ENCODE results near the gene RREB1.

The RREB1 gene

DNA sequence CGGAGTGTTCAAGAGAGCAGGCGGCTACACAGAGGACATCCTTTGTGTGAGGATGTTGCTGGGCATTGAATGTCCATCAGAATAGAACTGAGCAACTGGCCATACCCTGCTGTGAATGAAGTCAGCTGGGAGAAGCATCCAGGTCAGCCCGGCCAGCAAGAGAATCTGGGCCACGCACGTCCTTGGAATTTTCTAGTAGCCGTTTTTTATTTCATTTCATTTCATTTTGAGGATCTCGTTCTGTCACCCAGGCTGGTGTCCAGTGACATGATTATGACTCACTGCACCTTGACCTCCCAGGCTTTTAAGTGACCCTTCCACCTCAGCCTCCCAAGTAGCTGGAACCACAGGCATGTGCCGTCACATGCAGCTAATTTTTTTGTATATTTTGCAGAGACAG is 107.4 kb downstream of the RREB1 start (continued):
- no peak for TF ChIP-seq PRDM1 (tag by site-specific recombination; IDR thresholded peaks at IDR 0.05)
- TF ChIP-seq ZNF571 (tag by site-specific recombination; IDR thresholded peaks at IDR 0.05): no peak
- no peak for TF ChIP-seq ZBTB1 (tag by site-specific recombination; IDR thresholded peaks at IDR 0.05)
- TF ChIP-seq, protein P1, sequence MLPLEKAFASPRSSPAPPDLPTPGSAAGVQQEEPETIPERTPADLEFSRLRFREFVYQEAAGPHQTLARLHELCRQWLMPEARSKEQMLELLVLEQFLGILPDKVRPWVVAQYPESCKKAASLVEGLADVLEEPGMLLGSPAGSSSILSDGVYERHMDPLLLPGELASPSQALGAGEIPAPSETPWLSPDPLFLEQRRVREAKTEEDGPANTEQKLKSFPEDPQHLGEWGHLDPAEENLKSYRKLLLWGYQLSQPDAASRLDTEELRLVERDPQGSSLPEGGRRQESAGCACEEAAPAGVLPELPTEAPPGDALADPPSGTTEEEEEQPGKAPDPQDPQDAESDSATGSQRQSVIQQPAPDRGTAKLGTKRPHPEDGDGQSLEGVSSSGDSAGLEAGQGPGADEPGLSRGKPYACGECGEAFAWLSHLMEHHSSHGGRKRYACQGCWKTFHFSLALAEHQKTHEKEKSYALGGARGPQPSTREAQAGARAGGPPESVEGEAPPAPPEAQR (tag by site-specific recombination; IDR thresholded peaks at IDR 0.05): no peak

DNA sequence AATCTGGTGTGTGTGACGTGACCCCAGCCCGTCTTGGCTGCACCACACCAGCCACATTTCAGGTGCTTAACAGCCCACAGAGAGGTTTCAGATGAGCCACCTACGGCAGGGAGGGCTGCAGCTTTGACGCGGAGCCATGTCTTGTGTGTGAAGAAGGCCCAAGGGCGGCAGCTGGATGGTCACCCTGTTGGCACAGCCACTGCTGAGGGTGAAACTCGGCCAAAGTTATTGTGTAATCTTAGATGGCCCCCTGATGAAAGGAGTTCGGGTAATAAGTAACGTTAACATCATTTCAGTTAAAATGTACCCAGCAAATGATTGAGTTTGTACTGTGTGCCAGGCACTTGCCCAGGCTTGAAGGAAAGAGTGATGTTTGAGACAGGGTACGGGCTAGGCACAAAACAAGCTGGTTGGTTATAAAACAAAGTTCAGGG is 108.1 kb downstream of the RREB1 start:
- POLR2A ChIA-PET: no interaction called here
- Histone ChIP-seq H3K4me1 (ENCODE audit: control insufficient read depth, insufficient read depth, low read length) (peaks cover 3% of the 10 kb centered on the region; the same call in 1 of the 2 replicates), H3K27ac (ENCODE audit: extremely low read depth, low read depth, low read length) (no peak overlapping the region), H3K4me3 (ENCODE audit: low read depth, low read length) (no peak overlapping the region), H3K9me3 (ENCODE audit: control insufficient read depth, insufficient read depth, low read depth, low read length) (no peaks in the 10 kb centered on the region), H3K36me3 (ENCODE audit: control insufficient read depth in 2 of 2, insufficient read depth in 1 of 2, low read length in 2 of 2) (peaks cover 15 to 77% of the 10 kb centered on the region in 2 experiments; a peak in 2 of 3 replicates)
- TF ChIP-seq ZNF585B (tag by site-specific recombination; IDR thresholded peaks at IDR 0.05) (no peak), ZNF416 (tag by site-specific recombination; IDR thresholded peaks at IDR 0.05) (no peak), MYNN (tag by site-specific recombination; IDR thresholded peaks at IDR 0.05; ENCODE audit: borderline replicate concordance) (no peak), ZNF660 (tag by site-specific recombination; IDR thresholded peaks at IDR 0.05) (no peak), ZNF677 (tag by site-specific recombination; IDR thresholded peaks at IDR 0.05) (no peak), SP3 (tag by site-specific recombination; IDR thresholded peaks at IDR 0.05) (no peak), OSR2 (tag by site-specific recombination; IDR thresholded peaks at IDR 0.05) (no peak), PRDM6 (tag by site-specific recombination; IDR thresholded peaks at IDR 0.05) (no peak), ZNF544 (tag by site-specific recombination; IDR thresholded peaks at IDR 0.05) (no peak), FEZF1 (tag by site-specific recombination; IDR thresholded peaks at IDR 0.05) (no peak)
- TF ChIP-seq, protein P1 (tag by site-specific recombination; IDR thresholded peaks at IDR 0.05): no peak
- CTCF ChIA-PET: interaction anchor here (1.0 kb wide), 1 partner anchor 539 kb away, joined by 3 read pairs; no protein-coding TSS in a partner anchor

DNA sequence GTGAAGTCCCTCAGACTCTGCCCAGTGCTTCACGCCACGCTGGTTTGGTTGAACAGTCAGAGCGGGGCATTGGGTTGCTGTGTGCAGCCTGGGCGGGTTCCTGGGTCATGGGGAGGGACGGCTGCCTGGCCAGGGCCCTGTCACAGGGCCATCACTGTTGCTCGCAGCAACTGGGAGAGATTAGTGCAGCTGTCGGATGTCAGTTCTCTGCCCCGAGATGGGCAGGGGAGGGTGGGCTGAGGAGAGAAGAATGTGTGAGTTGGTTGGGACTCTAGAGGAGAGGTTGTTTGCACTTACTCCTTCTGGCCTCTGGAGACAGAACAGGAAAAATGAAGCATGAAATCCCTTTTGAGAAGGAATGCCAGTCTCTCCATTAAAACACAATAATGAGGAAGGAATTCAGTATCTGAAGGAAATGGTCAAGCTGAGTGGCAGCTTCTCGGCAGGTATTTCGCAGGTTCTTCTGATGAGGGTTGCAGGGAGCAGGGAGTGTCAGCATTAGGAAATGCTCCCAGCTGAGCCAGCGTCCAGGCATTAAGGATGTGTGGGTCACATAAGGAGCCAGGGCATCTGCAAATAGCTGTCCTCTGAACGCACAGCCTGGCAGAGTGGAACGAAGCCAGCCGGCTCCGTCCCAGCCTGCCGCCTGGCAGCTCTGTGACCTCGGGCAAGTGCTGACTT is 109.3 kb downstream of the RREB1 start:
- H3K36me3 ChIP-seq (ENCODE audit: control insufficient read depth in 2 of 2, insufficient read depth in 1 of 2, low read length in 2 of 2): peaks cover 13 to 71% of the 10 kb centered on the region in 2 experiments; a peak in 2 of 3 replicates
- H3K4me3 ChIP-seq (ENCODE audit: low read depth, low read length): no peak overlapping the region
- CTCF ChIA-PET: interaction anchor here (0.5 kb wide), 1 partner anchor 67 kb away, joined by 3 read pairs; no protein-coding TSS in a partner anchor
- POLR2A ChIA-PET: no interaction called here
- peaks cover 3% of the 10 kb centered on the region; the same call in 1 of the 2 replicates for H3K4me1 ChIP-seq (ENCODE audit: control insufficient read depth, insufficient read depth, low read length)
- H3K27ac ChIP-seq (ENCODE audit: extremely low read depth, low read depth, low read length): no peak overlapping the region
- no peaks in the 10 kb centered on the region for H3K9me3 ChIP-seq (ENCODE audit: control insufficient read depth, insufficient read depth, low read depth, low read length)
- TF ChIP-seq PBX3 (CRISPR knock-in tag; IDR thresholded peaks at IDR 0.05): no peak
- no peak for TF ChIP-seq ZNF133 (tag by site-specific recombination; IDR thresholded peaks at IDR 0.05)
- TF ChIP-seq ZNF266 (tag by site-specific recombination; IDR thresholded peaks at IDR 0.05; ENCODE audit: low read depth): no peak
- TF ChIP-seq ZNF521 (tag by site-specific recombination; IDR thresholded peaks at IDR 0.05): no peak
- no peak for TF ChIP-seq ZNF529 (tag by site-specific recombination; IDR thresholded peaks at IDR 0.05; ENCODE audit: insufficient replicate concordance)
- TF ChIP-seq ZNF768 (tag by site-specific recombination; IDR thresholded peaks at IDR 0.05): no peak
- no peak for TF ChIP-seq ZBTB26 (tag by site-specific recombination; optimal IDR thresholded peaks at IDR 0.05)
- TF ChIP-seq ZNF211 (tag by site-specific recombination; IDR thresholded peaks at IDR 0.05; ENCODE audit: low read depth): no peak
- TF ChIP-seq ZNF433 (tag by site-specific recombination; IDR thresholded peaks at IDR 0.05; ENCODE audit: low read depth): no peak
- TF ChIP-seq ZNF274 (IDR thresholded peaks at IDR 0.05; ENCODE audit: low read length): no peak
- no peak for TF ChIP-seq ZNF274 (tag by site-specific recombination; IDR thresholded peaks at IDR 0.05; ENCODE audit: borderline replicate concordance)
- no peak for TF ChIP-seq ZNF423 (tag by site-specific recombination; IDR thresholded peaks at IDR 0.05)
- no peak for TF ChIP-seq GFI1B (tag by site-specific recombination; IDR thresholded peaks at IDR 0.05)
- no peak for TF ChIP-seq ZNF202 (tag by site-specific recombination; IDR thresholded peaks at IDR 0.05; ENCODE audit: borderline replicate concordance)
